Mesothelial cell of epicardium (in vitro differentiated cells): ENCODE data around the gene UNC45A. TPM values are rescaled to one million over a fixed set of nuclear protein-coding genes. Genes with fewer than 3 reads are reported as not detected.
A peak's percentile ranks its signal among the peaks of the same experiment; 100 is the strongest.

Source experiments
- DNase-seq, 2 experiments: peaks; one replicate each; pipeline ENCODE4 v3.0.0; 2021; ENCODE audit warnings: low spot score in 2 of 2; ENCODE audit not compliant: unreplicated experiment in 2 of 2
- H3K27ac Mint-ChIP-seq: 2 replicates; pipeline ENCODE4 v1.8.0; 2021; ENCODE audit warnings: mixed read lengths
- H3K27me3 Mint-ChIP-seq: 2 replicates; pipeline ENCODE4 v1.8.0; 2021; ENCODE audit warnings: low read depth, mixed read lengths
- H3K36me3 Mint-ChIP-seq: 2 replicates; pipeline ENCODE4 v1.8.0; 2021; ENCODE audit warnings: mixed read lengths
- H3K4me1 Mint-ChIP-seq: 2 replicates; pipeline ENCODE4 v1.8.0; 2021; ENCODE audit warnings: mixed read lengths
- H3K4me3 Mint-ChIP-seq: 2 replicates; pipeline ENCODE4 v1.8.0; 2021; ENCODE audit warnings: mild to moderate bottlenecking, moderate library complexity, mixed read lengths
- H3K9me3 Mint-ChIP-seq: 2 replicates; pipeline ENCODE4 v1.8.0; 2021; ENCODE audit warnings: mixed read lengths
- CTCF ChIP-seq: fragments of 200-600 bp; sonication (generic); IDR thresholded peaks from one replicate; pipeline ENCODE4 v1.5.0; 2021; ENCODE audit warnings: antibody characterized with exemption; ENCODE audit not compliant: unreplicated experiment
- total RNA-seq: library from RNA; stranded (reverse); gene quantifications from 3 replicates; pipeline ENCODE4 v1.2.1, GENCODE V29; 2021

Gene UNC45A
- total RNA-seq, 1 donor from 2014 or later: 79.7 TPM

DNA sequence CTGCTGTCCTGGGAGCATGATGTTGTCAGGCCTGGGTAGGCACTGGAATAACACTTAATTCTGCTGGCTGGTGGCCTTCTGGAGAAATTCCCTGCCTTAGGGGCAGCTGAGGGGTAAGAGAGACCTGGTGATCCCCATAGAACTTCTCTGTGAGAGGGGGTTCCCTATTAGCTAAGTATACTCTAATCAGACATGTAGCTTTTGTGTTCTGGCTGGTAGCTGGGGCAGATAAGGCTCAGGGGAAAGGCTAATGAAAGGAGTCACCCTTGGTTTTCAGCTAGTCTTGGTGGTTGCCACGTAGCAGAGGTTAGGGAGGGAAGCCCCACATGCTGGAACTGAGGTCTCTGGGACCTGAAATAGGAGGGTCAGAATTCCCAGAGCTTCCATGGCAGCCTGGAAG lies 1.8 kb upstream of the UNC45A start:
- Mint-ChIP-seq H3K9me3 (no peaks in the 10 kb centered on the region), H3K4me3 (no peak overlapping the region), H3K4me1 (peaks cover 27% of the 10 kb centered on the region), H3K27ac (no peak overlapping the region), H3K36me3 (peaks cover 6% of the 10 kb centered on the region), H3K27me3 (no peaks in the 10 kb centered on the region)
- no peak for TF ChIP-seq CTCF
- no peak for DNase-seq

DNA sequence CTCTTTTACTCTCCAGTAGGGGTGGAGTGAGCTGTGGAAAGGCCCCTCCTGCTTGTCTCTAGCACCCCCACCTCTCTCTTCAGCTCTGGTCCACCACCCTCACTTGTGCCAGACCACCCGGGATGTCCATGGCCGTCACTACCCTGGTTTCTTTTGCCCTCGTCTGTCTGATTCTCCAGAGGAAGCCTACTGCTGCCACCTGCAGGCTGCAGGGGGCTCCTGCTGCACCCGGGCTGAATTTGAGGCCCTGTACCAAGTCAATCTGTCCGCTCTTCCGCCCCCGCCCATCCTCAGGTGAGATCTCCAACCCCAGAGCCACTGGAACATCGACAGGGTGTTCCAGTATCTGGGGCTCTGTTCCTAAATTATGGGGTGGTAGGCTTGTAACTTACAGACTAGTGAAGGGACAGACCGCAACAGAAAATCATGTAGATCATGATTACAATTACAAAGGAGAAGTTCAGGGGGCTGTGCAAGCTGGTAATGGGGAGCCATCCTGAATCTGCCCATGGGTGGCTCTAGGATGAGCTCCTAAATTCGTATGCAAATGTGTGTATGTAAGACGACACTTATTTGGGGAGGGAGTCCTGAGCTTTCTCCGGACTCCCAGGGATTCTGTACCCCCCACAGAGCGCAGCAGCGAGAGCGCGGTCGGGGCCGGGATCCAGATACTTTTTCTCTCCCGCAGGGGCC lies 683 bp upstream of the UNC45A start:
- peaks cover 27% of the 10 kb centered on the region for H3K4me1 Mint-ChIP-seq
- H3K27me3 Mint-ChIP-seq: no peaks in the 10 kb centered on the region
- H3K4me3 Mint-ChIP-seq: peak overlapping the region; percentile 86
- DNase-seq: peak; percentile 54 to 83
- peaks cover 7% of the 10 kb centered on the region for H3K36me3 Mint-ChIP-seq
- TF ChIP-seq CTCF: peak; percentile 57
- H3K27ac Mint-ChIP-seq: peak overlapping the region; percentile 94
- H3K9me3 Mint-ChIP-seq: no peaks in the 10 kb centered on the region

DNA sequence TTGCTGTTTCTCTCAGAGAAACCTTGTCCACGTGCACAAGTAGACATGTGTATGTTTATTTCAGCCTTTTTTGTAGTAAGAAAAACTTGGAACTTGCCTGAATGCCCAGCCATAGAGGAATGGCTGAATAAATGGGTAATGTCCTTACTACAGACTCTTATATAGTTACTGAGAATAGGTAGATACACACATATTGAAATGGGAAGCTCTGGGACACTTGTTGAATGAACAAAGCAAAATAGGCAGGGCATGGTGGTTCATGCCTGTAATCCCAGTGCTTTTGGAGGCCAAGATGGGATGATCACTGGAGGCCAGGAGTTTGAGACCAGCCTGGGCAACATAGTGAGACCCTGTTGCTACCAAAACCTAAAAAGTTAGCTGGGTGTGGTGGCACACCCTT lies 1.7 kb downstream of the UNC45A start:
- TF ChIP-seq CTCF: no peak
- peak overlapping the region; percentile 86 for H3K4me3 Mint-ChIP-seq
- no peak for DNase-seq
- no peaks in the 10 kb centered on the region for H3K9me3 Mint-ChIP-seq
- peaks cover 21% of the 10 kb centered on the region for H3K4me1 Mint-ChIP-seq
- H3K27me3 Mint-ChIP-seq: no peaks in the 10 kb centered on the region
- H3K27ac Mint-ChIP-seq: no peak overlapping the region
- H3K36me3 Mint-ChIP-seq: peaks cover 21% of the 10 kb centered on the region

GRCh38 chr15:90938261-90938660 lies 3.2 kb downstream of the UNC45A start:
- Mint-ChIP-seq H3K27ac (no peak overlapping the region), H3K9me3 (no peaks in the 10 kb centered on the region), H3K4me3 (no peak overlapping the region), H3K36me3 (peaks cover 28% of the 10 kb centered on the region), H3K4me1 (peaks cover 17% of the 10 kb centered on the region), H3K27me3 (no peaks in the 10 kb centered on the region)
- DNase-seq: no peak
- no peak for TF ChIP-seq CTCF

DNA sequence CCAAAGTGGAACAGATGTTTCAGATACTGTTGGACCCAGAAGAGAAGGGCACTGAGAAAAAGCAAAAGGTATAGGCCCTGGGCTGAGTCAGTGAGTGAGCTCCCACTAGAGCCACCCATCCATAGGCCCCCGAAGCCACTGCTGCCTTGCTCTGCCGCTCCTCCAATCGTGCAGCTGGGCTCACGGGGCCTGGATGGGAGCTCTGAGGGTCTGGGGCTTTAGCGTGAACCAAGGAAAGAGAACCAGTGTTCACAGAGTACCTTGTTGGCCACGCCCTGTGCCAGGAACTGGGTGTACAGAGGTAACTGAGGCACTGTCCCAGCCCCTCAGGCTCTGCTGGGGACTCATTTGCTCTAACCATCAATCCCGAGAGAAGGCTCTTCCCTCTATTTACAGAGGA lies 4.7 kb downstream of the UNC45A start:
- Mint-ChIP-seq H3K27me3 (no peaks in the 10 kb centered on the region), H3K36me3 (peaks cover 34% of the 10 kb centered on the region), H3K4me1 (peaks cover 12% of the 10 kb centered on the region), H3K27ac (no peak overlapping the region), H3K9me3 (no peaks in the 10 kb centered on the region), H3K4me3 (no peak overlapping the region)
- TF ChIP-seq CTCF: no peak
- DNase-seq: no peak

DNA sequence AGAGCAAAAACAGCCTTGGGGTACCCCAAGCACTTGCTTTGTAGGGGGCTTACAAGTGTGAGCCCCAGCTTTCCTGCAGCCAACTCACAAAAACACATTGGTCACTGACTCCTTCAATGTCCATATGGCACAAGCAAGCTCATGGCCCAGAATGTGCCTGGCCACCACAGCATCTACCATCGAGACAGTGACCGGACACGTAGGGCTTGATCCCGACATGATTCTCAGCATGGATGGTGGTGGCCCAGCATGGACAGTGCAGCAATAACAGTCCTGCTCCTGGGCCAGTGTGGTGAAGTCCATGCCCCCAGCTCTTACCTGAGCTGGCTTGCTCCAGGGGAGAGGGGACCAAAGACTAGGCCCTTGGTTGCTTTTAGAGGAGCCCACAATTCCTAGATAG lies 6.0 kb downstream of the UNC45A start:
- Mint-ChIP-seq H3K4me3 (no peak overlapping the region), H3K9me3 (no peaks in the 10 kb centered on the region), H3K27me3 (no peaks in the 10 kb centered on the region), H3K27ac (no peak overlapping the region), H3K36me3 (peaks cover 38% of the 10 kb centered on the region), H3K4me1 (peaks cover 8% of the 10 kb centered on the region)
- DNase-seq: no peak
- TF ChIP-seq CTCF: no peak
